K562 (cell line): ENCODE results near the gene FAR2. TPM values are rescaled to one million over a fixed set of nuclear protein-coding genes. Genes with fewer than 3 reads are reported as not detected.

ENCODE experiments used
- ATAC-seq: fragments of 200-7000 bp; cut with Tn5 transposase; 3 replicates; pipeline ENCODE4 v1.9.1; 2020; ENCODE audit warnings: moderate library complexity
- BruUV-seq: library from RNA; stranded (reverse); fragments of 400-500 nt; replicated peaks from 2 replicates; lab custom pipeline; 2021; lab: Mats Ljungman, UMichigan
- CTCF ChIA-PET: fragments of 300-600 bp; formaldehyde crosslinking; extraction: SDS; loops from one replicate; lab custom pipeline; 2021; ENCODE audit warnings: low intra/inter-chr PET ratio; lab: Yijun Ruan, JAX
- POLR2A ChIA-PET: fragments of 300-600, 350-650 bp; sonication (Branson Sonifier 250); formaldehyde crosslinking; extraction: SDS; loops from one replicate; lab custom pipeline; 2021; ENCODE audit warnings: antibody characterized with exemption, inconsistent platforms; lab: Yijun Ruan, JAX
- DNase-seq, 4 experiments: peaks; one replicate each; pipeline versions ENCODE4 v3.0.0 to v3.0.0-alpha.2; 2011 to 2018; ENCODE audit warnings: low spot score in 3 of 4, mixed read lengths in 3 of 4; ENCODE audit errors: extremely low read depth in 1 of 4
- FAIRE-seq: peaks from 2 replicates; lab custom pipeline; 2011; peaks lifted over from hg19 to GRCh38; lab: Jason Lieb, UNC
- H2AFZ ChIP-seq: 2 replicates; pipeline ENCODE4 v1.6.0; 2011; ENCODE audit warnings: low read depth, low read length, control low read depth, inconsistent platforms
- H3K27ac ChIP-seq: fragments of 200-600 bp; 3 replicates; pipeline ENCODE4 v1.8.0; 2011; ENCODE audit warnings: low read depth, mild to moderate bottlenecking, control low read depth, inconsistent platforms, low read length, moderate library complexity, mixed read lengths; ENCODE audit errors: extremely low read depth
- H3K27me3 ChIP-seq, 2 experiments: fragments of 300-600 bp in 1 of 2; 2 replicates in 1 of 2; 3 replicates in 1 of 2; pipeline versions ENCODE4 v1.6.0 to v1.8.0; 2011; ENCODE audit warnings: inconsistent platforms in 2 of 2, low read length in 2 of 2, mild to moderate bottlenecking in 1 of 2, mixed read lengths in 1 of 2, moderate library complexity in 1 of 2; ENCODE audit not compliant: control insufficient read depth in 2 of 2, insufficient read depth in 2 of 2
- H3K36me3 ChIP-seq: fragments of 300-600 bp; 3 replicates; pipeline ENCODE4 v1.8.0; 2011; ENCODE audit warnings: mild to moderate bottlenecking, low read length, inconsistent platforms; ENCODE audit not compliant: control insufficient read depth, insufficient read depth
- H3K4me1 ChIP-seq, 2 experiments: fragments of 200-600 bp in 1 of 2; replicated peaks in 1 of 2; 2 replicates in 1 of 2; 3 replicates in 1 of 2; pipeline versions ENCODE4 v1.5.1 to v1.8.0; 2011; ENCODE audit warnings: inconsistent platforms in 2 of 2, low read length in 2 of 2, mild to moderate bottlenecking in 1 of 2, mixed read lengths in 1 of 2, moderate library complexity in 1 of 2; ENCODE audit not compliant: control insufficient read depth in 2 of 2, insufficient read depth in 2 of 2
- H3K4me2 ChIP-seq: 2 replicates; pipeline ENCODE4 v1.6.1; 2011; ENCODE audit warnings: low read length, control low read depth, inconsistent platforms, mixed read lengths; ENCODE audit not compliant: insufficient read depth
- H3K4me3 ChIP-seq: fragments of 200-600 bp; sonication (generic), shearing (Covaris generic); 2 replicates; pipeline ENCODE4 v1.5.1; 2016; ENCODE audit warnings: control low read depth, inconsistent platforms
- H3K79me2 ChIP-seq: fragments of 200-600 bp; 3 replicates; pipeline ENCODE4 v1.8.0; 2011; ENCODE audit warnings: low read length, inconsistent platforms; ENCODE audit not compliant: control insufficient read depth, insufficient read depth
- H3K9ac ChIP-seq, 2 experiments: 2 replicates each; pipeline versions ENCODE4 v1.6.0 to v1.6.1; 2011; ENCODE audit warnings: low read depth in 2 of 2, low read length in 2 of 2, control low read depth in 1 of 2, inconsistent platforms in 1 of 2, mild to moderate bottlenecking in 1 of 2, mixed read lengths in 1 of 2; ENCODE audit not compliant: insufficient read depth in 1 of 2
- H3K9me1 ChIP-seq: one replicate; pipeline ENCODE4 v1.6.0; 2011; ENCODE audit warnings: inconsistent platforms, mild to moderate bottlenecking, low read length, moderate library complexity; ENCODE audit not compliant: control insufficient read depth, insufficient read depth
- H3K9me3 ChIP-seq: replicated peaks from 2 replicates; pipeline ENCODE4 v1.5.1; 2011; ENCODE audit warnings: low read depth, low read length, inconsistent platforms; ENCODE audit not compliant: control insufficient read depth, insufficient read depth
- H4K20me1 ChIP-seq: replicated peaks from 2 replicates; pipeline ENCODE4 v1.6.1; 2011; ENCODE audit warnings: low read length, inconsistent platforms, mixed read lengths; ENCODE audit not compliant: control insufficient read depth, insufficient read depth
- CCNT2 ChIP-seq: IDR thresholded peaks from 2 replicates; pipeline ENCODE4 v1.6.1; 2011; ENCODE audit warnings: borderline replicate concordance, low read depth, mild to moderate bottlenecking, moderate library complexity, mixed read lengths, low read length; ENCODE audit not compliant: insufficient read length; ENCODE audit errors: extremely low read depth
- ESRRB ChIP-seq: fragments of 250-450 bp; sonication (Bioruptor Pico); IDR thresholded peaks from 2 replicates; pipeline ENCODE4 v1.5.0; 2020; ENCODE audit warnings: mild to moderate bottlenecking, moderate library complexity, borderline replicate concordance
- HDAC8 ChIP-seq: fragments of 450-650 bp; IDR thresholded peaks from 2 replicates; pipeline ENCODE4 v1.6.1; 2016; ENCODE audit warnings: mild to moderate bottlenecking, missing genetic modification characterization, moderate library complexity, missing compliant biosample characterization
- NONO ChIP-seq, 2 experiments: fragments of 200-400 bp in 1 of 2; fragments of 450-650 bp in 1 of 2; formaldehyde crosslinking in 1 of 2; IDR thresholded peaks; 2 replicates each; pipeline ENCODE4 v1.6.1; 2017; ENCODE audit warnings: low read depth in 2 of 2, mild to moderate bottlenecking in 2 of 2, moderate library complexity in 2 of 2, low read length in 1 of 2
- RFX7 ChIP-seq: fragments of 250-450 bp; sonication (Bioruptor Pico); IDR thresholded peaks from 2 replicates; pipeline ENCODE4 v1.5.1; 2021; ENCODE audit warnings: mild to moderate bottlenecking
- SIN3A ChIP-seq, 2 experiments: fragments of 150-350 bp in 1 of 2; IDR thresholded peaks; 2 replicates each; pipeline ENCODE4 v1.6.1; 2011 to 2016; ENCODE audit warnings: borderline replicate concordance in 2 of 2, low read depth in 2 of 2, low read length in 2 of 2, mild to moderate bottlenecking in 2 of 2, moderate library complexity in 2 of 2; ENCODE audit not compliant: control insufficient read depth in 1 of 2
- ZNF41 ChIP-seq: fragments of 250-450 bp; sonication (Bioruptor Pico); conservative IDR thresholded peaks from 2 replicates; pipeline ENCODE4 v1.4.0; 2020; ENCODE audit warnings: mild to moderate bottlenecking
- WGBS: fragments of 100-300 bp; shearing (Covaris generic); methylation state at CpG from one replicate; pipeline ENCODE4 v1.1.6; 2016; ENCODE audit warnings: low coverage, mixed read lengths; ENCODE audit not compliant: insufficient coverage; ENCODE audit errors: missing lambda C conversion rate; 5-methylcytosine and 5-hydroxymethylcytosine counted together
- in situ Hi-C: fragments of 300-500 bp; cut with MboI; formaldehyde crosslinking; loops from 4 replicates; pipeline ENCODE4 v1.15.0; 2018; ENCODE audit warnings: inconsistent platforms, mixed read lengths
- intact Hi-C: fragments of 100-400 bp; cut with micrococcal nuclease; formaldehyde crosslinking; loops from 2 replicates; pipeline ENCODE4 v1.14.2; 2022
- polyA plus RNA-seq, 8 experiments: library from polyadenylated mRNA; depleted of rRNA in 4 of 8; stranded (reverse) in 5 of 8; unstranded in 3 of 8; fragments of >200 nt; fragmentation: Nextera tagmentation in 2 of 8; fragmentation: Illumina TruSeq in 1 of 8; extraction: Ambion mirVana in 2 of 8; extraction: Trizol in 1 of 8; gene quantifications; 2 replicates each; pipeline versions ENCODE4 v1.2.1 to v1.2.3, GENCODE V29; 2011 to 2014; ENCODE audit warnings: inconsistent platforms in 1 of 8, missing spikeins in 1 of 8
- total RNA-seq, 7 experiments: library from RNA; depleted of rRNA in 6 of 7; stranded (reverse); fragments of >200 nt in 6 of 7; fragmentation: Illumina TruSeq in 2 of 7; extraction: Trizol in 2 of 7; gene quantifications; 2 replicates each; pipeline versions ENCODE4 v1.2.1 to v1.2.3, GENCODE V29; 2011 to 2021; ENCODE audit warnings: low replicate concordance in 1 of 7
- TF ChIP-seq, protein P1 (sequence below): conservative IDR thresholded peaks from 2 replicates; pipeline ENCODE4 v1.6.1; 2011; ENCODE audit warnings: low read depth, mild to moderate bottlenecking, low read length; ENCODE audit not compliant: control insufficient read depth

Gene FAR2
- total and polyA plus RNA-seq, 9 of the 15 experiments (the other 6 are each of a cell fraction or from before 2014, with no cell fraction given) = 5.0 to 13.4 (median 8.5) TPM

DNA sequence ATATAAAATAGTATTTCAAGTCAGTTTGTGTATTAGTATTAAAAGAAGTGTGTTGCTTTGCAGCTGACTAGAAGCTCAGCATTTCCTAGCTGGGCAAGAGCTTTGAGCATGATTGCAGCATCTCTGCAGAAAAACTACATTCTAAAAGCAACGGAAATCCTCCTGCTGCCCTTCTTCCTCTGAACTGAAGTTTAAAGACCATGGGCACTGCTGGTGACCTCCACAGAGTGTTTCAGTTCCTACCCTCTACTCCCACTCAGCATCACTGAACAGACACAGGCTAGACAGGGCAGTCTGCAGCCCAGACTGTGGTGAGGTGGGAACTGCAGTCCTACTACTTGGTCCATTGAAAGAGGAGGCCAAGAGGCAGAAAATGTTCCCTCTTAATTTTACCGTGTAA lies 59.0 kb downstream of the FAR2 start (continued):
- TF ChIP-seq HDAC8 (tag) = no peak
- TF ChIP-seq ZNF41 = no peak
- TF ChIP-seq, protein P1, sequence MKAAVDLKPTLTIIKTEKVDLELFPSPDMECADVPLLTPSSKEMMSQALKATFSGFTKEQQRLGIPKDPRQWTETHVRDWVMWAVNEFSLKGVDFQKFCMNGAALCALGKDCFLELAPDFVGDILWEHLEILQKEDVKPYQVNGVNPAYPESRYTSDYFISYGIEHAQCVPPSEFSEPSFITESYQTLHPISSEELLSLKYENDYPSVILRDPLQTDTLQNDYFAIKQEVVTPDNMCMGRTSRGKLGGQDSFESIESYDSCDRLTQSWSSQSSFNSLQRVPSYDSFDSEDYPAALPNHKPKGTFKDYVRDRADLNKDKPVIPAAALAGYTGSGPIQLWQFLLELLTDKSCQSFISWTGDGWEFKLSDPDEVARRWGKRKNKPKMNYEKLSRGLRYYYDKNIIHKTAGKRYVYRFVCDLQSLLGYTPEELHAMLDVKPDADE = no peak
- TF ChIP-seq RFX7 (CRISPR knock-in tag) = no peak

DNA sequence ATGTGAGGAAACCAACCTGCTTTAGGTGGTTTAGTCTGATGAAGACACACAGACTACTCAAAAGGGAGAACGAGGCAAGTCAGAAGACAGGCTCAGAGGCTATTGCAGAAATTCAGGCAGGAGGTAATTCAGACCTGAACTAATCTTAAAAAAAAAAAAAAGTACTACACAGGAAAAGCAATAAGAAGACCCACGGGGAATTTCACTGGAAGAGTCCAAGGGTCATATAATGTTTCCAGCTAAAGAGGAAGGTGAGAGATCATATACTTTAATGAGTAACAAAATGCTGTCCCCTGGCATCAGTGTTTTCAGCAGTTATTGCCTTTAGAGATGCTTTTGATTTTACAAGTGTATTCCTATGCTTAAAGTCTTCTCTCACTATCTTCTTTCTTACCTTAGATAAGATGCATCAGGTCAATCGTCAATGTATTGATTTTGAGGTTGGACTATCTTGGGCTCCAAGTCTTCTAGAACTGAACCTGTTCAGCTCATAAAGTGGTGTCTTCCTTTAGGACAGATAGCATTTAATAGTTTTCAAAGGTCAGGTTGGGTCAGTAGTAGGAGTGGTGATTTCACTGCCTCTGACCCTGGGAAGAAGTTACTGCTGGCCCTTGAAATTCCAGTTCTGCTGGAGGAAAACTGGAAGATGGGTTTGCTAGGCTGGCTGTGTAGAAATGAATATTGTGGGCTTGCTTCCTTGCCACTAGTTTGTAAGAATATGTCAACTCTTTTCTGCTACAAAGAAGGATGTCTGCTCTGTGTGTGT lies 60.0 kb downstream of the FAR2 start:
- no peaks in the 10 kb centered on the region for H3K9me1 ChIP-seq
- H3K79me2 ChIP-seq = no peaks in the 10 kb centered on the region
- no peaks in the 10 kb centered on the region for H3K36me3 ChIP-seq
- CTCF ChIA-PET = no interaction called here
- no peaks in the 10 kb centered on the region for H3K9me3 ChIP-seq
- H2AFZ ChIP-seq = no peak overlapping the region
- no peaks in the 10 kb centered on the region for H3K27me3 ChIP-seq
- no TSS peak for BruUV-seq
- H3K4me2 ChIP-seq = no peak overlapping the region
- DNase-seq = no peak
- H3K27ac ChIP-seq = no peak overlapping the region
- TF ChIP-seq SIN3A (IDR thresholded peaks at IDR 0.05; ENCODE audit: borderline replicate concordance in 2 of 2, control insufficient read depth in 1 of 2, low read depth in 2 of 2, low read length in 2 of 2) (no peak), ESRRB (CRISPR knock-in tag) (no peak), CCNT2 (no peak), NONO (IDR thresholded peaks at IDR 0.05; ENCODE audit: low read depth in 2 of 2, low read length in 1 of 2) (no peak)
- TF ChIP-seq, all 486 proteins: peak for 0
- Histone ChIP-seq H3K9ac (no peak overlapping the region), H3K4me3 (no peak overlapping the region), H3K4me1 (no peaks in the 10 kb centered on the region), H4K20me1 (no peaks in the 10 kb centered on the region)
- 7% methylated on average over 3 of the region's 3 CpGs for whole genome bisulfite sequencing
- ATAC-seq (no peak), FAIRE-seq (no peak)
- intact Hi-C loops = no loop called here
- in situ Hi-C loops = no loop called here
- POLR2A ChIA-PET = no interaction called here
